Memory B cell (primary cell): Measurements from ENCODE around the gene SUSD4.
"Not testable (repeated sequence)": the region's sequence is repeated elsewhere in the genome, so short reads cannot be mapped to it uniquely, and the experiment has no call there.

ENCODE experiments used
- ATAC-seq: fragments of 150-1000 bp; cut with Tn5 transposase; 2 replicates; pipeline ENCODE4 v1.10.0; 2021; ENCODE audit warnings: low read depth, mild to moderate bottlenecking, moderate library complexity
- DNase-seq, 2 donors: peaks; one replicate each; pipeline ENCODE4 v3.0.0; 2022; ENCODE audit warnings: low spot score in 2 of 2
- H3K27ac Mint-ChIP-seq: one replicate; pipeline ENCODE4 v1.8.0; 2022; ENCODE audit warnings: mild to moderate bottlenecking, moderate library complexity, mixed read lengths
- H3K27me3 Mint-ChIP-seq: one replicate; pipeline ENCODE4 v1.8.0; 2022; ENCODE audit warnings: mixed read lengths
- H3K36me3 Mint-ChIP-seq: one replicate; pipeline ENCODE4 v1.8.0; 2022; ENCODE audit warnings: mild to moderate bottlenecking, mixed read lengths
- H3K4me1 Mint-ChIP-seq: one replicate; pipeline ENCODE4 v1.8.0; 2022; ENCODE audit warnings: mixed read lengths
- H3K4me3 Mint-ChIP-seq: one replicate; pipeline ENCODE4 v1.8.0; 2022; ENCODE audit warnings: mild to moderate bottlenecking, moderate library complexity, mixed read lengths
- H3K9me3 Mint-ChIP-seq: one replicate; pipeline ENCODE4 v1.8.0; 2022; ENCODE audit warnings: mixed read lengths

Gene SUSD4

DNA sequence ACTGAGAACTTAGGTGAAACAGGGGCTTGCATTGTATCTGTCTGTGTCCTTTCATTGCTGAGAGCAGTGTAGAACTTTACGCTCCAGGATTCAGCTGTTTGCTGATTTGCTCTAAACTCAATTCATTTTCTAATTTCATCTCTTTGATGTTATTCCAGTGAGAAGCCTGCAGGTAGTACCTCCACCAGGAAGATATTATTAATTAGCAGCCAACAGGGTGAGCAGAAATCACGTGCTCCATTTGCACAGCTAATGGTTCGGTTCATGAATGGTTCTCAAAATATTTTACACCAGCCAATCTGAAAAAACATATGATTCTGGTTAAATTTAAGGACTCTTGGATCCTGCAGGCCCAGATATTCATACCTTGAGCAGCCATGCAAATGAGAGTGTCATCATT lies 52.1 kb downstream of the SUSD4 start:
- Mint-ChIP-seq H3K4me1 (no peaks in the 10 kb centered on the region), H3K36me3 (no peaks in the 10 kb centered on the region), H3K27ac (no peak overlapping the region), H3K9me3 (no peaks in the 10 kb centered on the region), H3K4me3 (no peak overlapping the region), H3K27me3 (peaks cover 5% of the 10 kb centered on the region)
- DNase-seq, result no peak
- no peak for ATAC-seq

DNA sequence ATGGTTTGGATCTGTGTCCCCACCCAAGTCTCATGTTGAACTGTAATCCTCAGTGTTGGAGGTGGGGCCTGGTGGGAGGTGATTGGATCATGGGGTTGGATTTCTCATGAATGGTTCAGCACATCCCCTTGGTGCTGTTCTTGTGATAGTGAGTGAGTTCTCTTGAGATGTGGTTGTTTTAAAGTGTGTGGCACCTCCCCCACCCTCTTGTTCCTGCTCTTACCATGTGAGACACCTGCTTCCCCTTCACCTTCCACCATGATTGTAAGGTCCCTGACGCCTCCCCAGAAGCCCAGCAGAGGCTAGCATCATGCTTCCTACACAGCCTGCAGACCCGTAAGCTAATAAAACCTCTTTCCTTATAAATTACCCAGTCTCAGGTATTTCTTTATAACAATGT lies 55.8 kb downstream of the SUSD4 start:
- Mint-ChIP-seq H3K9me3 (peaks cover 4% of the 10 kb centered on the region), H3K4me1 (no peaks in the 10 kb centered on the region), H3K27me3 (peaks cover 4% of the 10 kb centered on the region), H3K27ac (no peak overlapping the region), H3K36me3 (no peaks in the 10 kb centered on the region), H3K4me3 (no peak overlapping the region)
- DNase-seq (no peak), ATAC-seq (no peak)

DNA sequence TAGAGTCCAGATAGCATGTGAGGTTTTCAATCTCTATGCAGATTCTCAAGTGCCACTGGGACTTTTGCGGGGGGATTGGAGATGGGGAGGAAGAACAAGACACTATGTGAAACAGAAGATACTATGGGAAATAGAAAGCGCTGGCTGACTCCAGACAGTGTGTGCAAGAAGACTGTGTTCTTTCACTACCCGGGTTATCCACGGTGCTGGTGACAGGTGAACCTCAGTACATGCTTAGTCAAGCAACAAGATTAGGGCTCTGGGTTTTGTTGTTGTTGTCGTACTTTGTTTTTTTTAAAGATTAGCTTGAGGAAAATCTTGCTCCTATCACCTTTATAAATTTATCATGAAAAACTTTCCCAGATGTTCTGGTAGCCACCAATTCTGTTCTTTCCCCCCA lies 56.4 kb downstream of the SUSD4 start:
- no peak for DNase-seq

GRCh38 chr1:223304931-223305330 lies 59.0 kb downstream of the SUSD4 start:
- no peak for ATAC-seq
- no peak for DNase-seq
- Mint-ChIP-seq H3K36me3 (no peaks in the 10 kb centered on the region), H3K27ac (no peak overlapping the region), H3K9me3 (peaks cover 6% of the 10 kb centered on the region), H3K4me3 (no peak overlapping the region), H3K4me1 (no peaks in the 10 kb centered on the region), H3K27me3 (no peaks in the 10 kb centered on the region)

More for the DNA sequence above, 56.4 kb downstream of the SUSD4 start:
- Mint-ChIP-seq H3K36me3 (no peaks in the 10 kb centered on the region), H3K27ac (no peak overlapping the region), H3K9me3 (peaks cover 6% of the 10 kb centered on the region), H3K4me1 (no peaks in the 10 kb centered on the region), H3K4me3 (no peak overlapping the region), H3K27me3 (no peaks in the 10 kb centered on the region)
- no peak for ATAC-seq

GRCh38 chr1:223301371-223301770 lies 62.6 kb downstream of the SUSD4 start:
- Mint-ChIP-seq H3K36me3 (no peaks in the 10 kb centered on the region), H3K27me3 (no peaks in the 10 kb centered on the region), H3K4me3 (no peak overlapping the region), H3K4me1 (no peaks in the 10 kb centered on the region), H3K9me3 (peaks cover 6% of the 10 kb centered on the region), H3K27ac (no peak overlapping the region)
- ATAC-seq, result no peak
- DNase-seq, result no peak

- Mint-ChIP-seq H3K9me3 (peaks cover 6% of the 10 kb centered on the region), H3K4me3 (no peak overlapping the region)
- ATAC-seq, result no peak
Measured at GRCh38 chr1:223299553-223299952, 64.4 kb downstream of the SUSD4 start.

DNA sequence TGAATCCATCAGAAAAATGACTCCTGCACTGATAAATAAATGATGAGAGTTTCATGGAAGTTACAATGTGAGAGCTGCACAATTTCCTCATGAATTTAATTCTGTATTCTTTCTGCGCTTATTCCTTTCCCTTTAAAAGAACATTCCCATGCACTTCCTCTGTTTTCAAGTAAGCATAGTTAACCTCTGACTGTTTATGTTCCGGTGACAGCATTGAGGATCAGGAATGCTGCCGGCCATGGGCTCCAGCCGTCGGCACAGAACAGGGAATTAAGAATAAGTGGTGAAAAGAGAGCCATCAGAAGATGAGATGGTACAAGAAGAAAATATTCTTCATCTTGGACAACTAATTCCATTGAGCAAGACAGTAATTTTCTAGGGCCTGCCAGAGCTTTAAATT lies 65.3 kb downstream of the SUSD4 start:
- Mint-ChIP-seq H3K27ac (no peak overlapping the region), H3K4me3 (no peak overlapping the region), H3K4me1 (no peaks in the 10 kb centered on the region), H3K27me3 (peaks cover 2% of the 10 kb centered on the region), H3K9me3 (peaks cover 5% of the 10 kb centered on the region), H3K36me3 (no peaks in the 10 kb centered on the region)
- ATAC-seq (no peak), DNase-seq (no peak)

More at GRCh38 chr1:223299553-223299952, 64.4 kb downstream of the SUSD4 start:
- no peaks in the 10 kb centered on the region for H3K4me1 Mint-ChIP-seq
- H3K27ac Mint-ChIP-seq, result no peak overlapping the region
- H3K27me3 Mint-ChIP-seq, result no peaks in the 10 kb centered on the region
- DNase-seq, result no peak
- H3K36me3 Mint-ChIP-seq, result no peaks in the 10 kb centered on the region

DNA sequence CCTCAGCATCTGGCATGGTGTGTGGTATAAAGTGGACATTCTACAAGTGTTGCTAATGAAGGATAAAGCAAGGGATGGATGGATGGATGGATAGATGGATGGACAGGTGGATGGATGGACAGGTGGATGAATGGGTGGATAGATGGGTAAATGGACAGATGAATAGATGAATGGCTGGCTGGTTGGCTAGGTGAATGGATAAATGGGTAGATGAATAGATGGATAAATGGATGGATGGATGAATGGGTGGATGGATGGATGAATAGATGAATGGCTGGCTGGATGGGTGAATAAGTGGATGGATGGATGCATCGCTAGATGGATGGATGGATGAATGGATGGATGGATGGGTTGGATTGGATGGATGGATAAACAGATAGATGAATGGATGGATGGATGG lies 66.2 kb downstream of the SUSD4 start:
- Mint-ChIP-seq H3K27me3 (peaks cover 5% of the 10 kb centered on the region), H3K27ac (no peak overlapping the region), H3K36me3 (no peaks in the 10 kb centered on the region), H3K4me1 (no peaks in the 10 kb centered on the region), H3K9me3 (no peaks in the 10 kb centered on the region), H3K4me3 (no peak overlapping the region)
- ATAC-seq (no peak), DNase-seq (no peak)

GRCh38 chr1:223291796-223292195 lies 72.2 kb downstream of the SUSD4 start:
- Mint-ChIP-seq H3K4me3 (no peak overlapping the region), H3K27ac (no peak overlapping the region), H3K27me3 (peaks cover 10% of the 10 kb centered on the region), H3K36me3 (no peaks in the 10 kb centered on the region), H3K9me3 (no peaks in the 10 kb centered on the region), H3K4me1 (no peaks in the 10 kb centered on the region)
- ATAC-seq, result no peak
- no peak for DNase-seq

- Mint-ChIP-seq H3K9me3 (peaks cover 3% of the 10 kb centered on the region), H3K4me3 (no peak overlapping the region), H3K27ac (no peak overlapping the region), H3K4me1 (no peaks in the 10 kb centered on the region), H3K36me3 (no peaks in the 10 kb centered on the region), H3K27me3 (peaks cover 11% of the 10 kb centered on the region)
- ATAC-seq (no peak), DNase-seq (no peak)
Measured at GRCh38 chr1:223290397-223290796, 73.6 kb downstream of the SUSD4 start.

- ATAC-seq (no peak), DNase-seq (no peak)
- Mint-ChIP-seq H3K27ac (no peak overlapping the region), H3K4me1 (no peaks in the 10 kb centered on the region), H3K4me3 (no peak overlapping the region), H3K36me3 (no peaks in the 10 kb centered on the region), H3K27me3 (peaks cover 11% of the 10 kb centered on the region), H3K9me3 (peaks cover 5% of the 10 kb centered on the region)
Measured at GRCh38 chr1:223289621-223290020, 74.4 kb downstream of the SUSD4 start.

DNA sequence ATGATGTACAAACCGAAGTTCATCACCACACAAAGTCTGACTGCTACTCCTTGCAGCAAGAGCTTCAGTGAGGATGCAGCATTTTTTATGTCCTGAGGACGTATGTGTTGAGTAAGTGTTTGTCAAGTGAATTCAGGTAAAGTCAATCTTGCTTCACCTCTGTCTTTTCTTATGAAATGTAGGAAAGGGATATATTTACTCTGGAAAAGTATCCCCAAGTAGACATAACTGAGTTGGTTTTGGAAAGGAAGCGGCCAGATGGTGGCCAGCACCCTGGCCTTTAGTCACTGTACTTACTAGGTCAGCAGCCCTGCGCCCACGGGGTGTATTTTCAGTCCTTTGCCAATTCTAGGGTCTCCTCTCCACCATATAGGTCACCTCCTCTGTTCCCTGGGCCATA lies 75.2 kb downstream of the SUSD4 start:
- DNase-seq (no peak), ATAC-seq (no peak)
- no peak overlapping the region for H3K4me3 Mint-ChIP-seq
- H3K9me3 Mint-ChIP-seq, result peaks cover 5% of the 10 kb centered on the region
- H3K27ac Mint-ChIP-seq, result no peak overlapping the region
- no peaks in the 10 kb centered on the region for H3K36me3 Mint-ChIP-seq
- H3K27me3 Mint-ChIP-seq, result peaks cover 10% of the 10 kb centered on the region
- H3K4me1 Mint-ChIP-seq, result no peaks in the 10 kb centered on the region

DNA sequence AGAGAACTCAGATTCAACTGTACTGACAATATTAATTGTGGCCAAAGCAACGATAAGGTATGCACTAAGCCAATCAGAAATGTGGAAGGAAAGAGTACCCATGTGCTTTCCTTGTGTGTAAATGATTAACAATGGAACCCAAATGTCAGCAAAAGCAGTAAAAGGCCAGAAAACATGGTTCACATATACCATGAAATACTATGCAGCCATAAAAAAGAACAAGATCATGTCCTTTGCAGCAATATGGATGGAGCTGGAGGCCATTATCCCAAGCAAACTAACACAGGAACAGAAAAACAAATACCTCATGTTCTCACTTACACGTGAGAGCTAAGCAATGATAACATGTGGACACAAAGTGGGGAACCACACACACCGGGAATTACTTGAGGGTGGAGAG lies 78.5 kb downstream of the SUSD4 start:
- ATAC-seq (no peak), DNase-seq (no peak)
- Mint-ChIP-seq H3K4me3 (no peak overlapping the region), H3K4me1 (no peaks in the 10 kb centered on the region), H3K27ac (no peak overlapping the region), H3K27me3 (peaks cover 4% of the 10 kb centered on the region), H3K36me3 (no peaks in the 10 kb centered on the region), H3K9me3 (peaks cover 5% of the 10 kb centered on the region)

GRCh38 chr1:223283697-223284096 lies 80.3 kb downstream of the SUSD4 start:
- not testable (repeated sequence) for DNase-seq, H3K27ac Mint-ChIP-seq, H3K4me3 Mint-ChIP-seq, ATAC-seq, H3K4me1 Mint-ChIP-seq, H3K36me3 Mint-ChIP-seq, H3K9me3 Mint-ChIP-seq, H3K27me3 Mint-ChIP-seq

DNA sequence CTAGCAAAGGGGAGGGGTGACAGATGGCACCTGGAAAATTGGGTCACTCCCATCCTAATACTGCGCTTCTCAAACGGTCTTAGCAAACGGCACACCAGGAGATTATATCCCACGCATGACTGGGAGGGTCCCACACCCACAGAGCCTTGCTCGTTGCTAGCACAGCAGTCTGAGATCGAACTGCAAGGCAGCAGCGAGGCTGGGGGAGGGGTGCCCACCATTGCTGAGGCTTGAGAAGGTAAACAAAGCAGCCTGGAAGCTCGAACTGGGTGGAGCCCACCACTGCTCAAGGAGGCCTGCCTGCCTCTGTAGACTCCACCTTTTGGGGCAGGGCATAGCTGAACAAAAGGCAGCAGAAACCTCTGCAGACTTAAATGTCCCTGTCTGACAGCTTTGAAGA lies 85.7 kb downstream of the SUSD4 start:
- not testable (repeated sequence) for H3K4me1 Mint-ChIP-seq, DNase-seq, H3K9me3 Mint-ChIP-seq, H3K36me3 Mint-ChIP-seq, H3K27ac Mint-ChIP-seq, H3K27me3 Mint-ChIP-seq, ATAC-seq, H3K4me3 Mint-ChIP-seq

GRCh38 chr1:223276029-223276428 lies 87.9 kb downstream of the SUSD4 start:
- no peaks in the 10 kb centered on the region for H3K9me3 Mint-ChIP-seq

More at GRCh38 chr1:223276029-223276428, 87.9 kb downstream of the SUSD4 start:
- H3K27me3 Mint-ChIP-seq, result peaks cover 11% of the 10 kb centered on the region
- no peak overlapping the region for H3K27ac Mint-ChIP-seq
- no peak for DNase-seq
- no peaks in the 10 kb centered on the region for H3K36me3 Mint-ChIP-seq
- H3K4me3 Mint-ChIP-seq, result no peak overlapping the region
- no peak for ATAC-seq
- no peaks in the 10 kb centered on the region for H3K4me1 Mint-ChIP-seq
